Activated T-cell treated with anti-CD3 and anti-CD28 coated beads, Interleukin-2, amount 50 U/mL, for 48 hours (primary cell): Measurements from ENCODE around the gene DARS1.

Source experiments
- DNase-seq, 2 experiments: peaks; one replicate each; pipeline ENCODE4 v3.0.0-alpha.2; 2020

The DARS1 gene

GRCh38 chr2:135876066-135876711 lies 109.2 kb downstream of the DARS1 start, which contains the start of gene MCM6:
MCM6 (minus strand) TSS chr2:135876443; CDS start chr2:135876365, 78 bp downstream.
- peak; percentile 99 for DNase-seq

GRCh38 chr2:135875491-135876065 lies 109.8 kb downstream of the DARS1 start:
- DNase-seq, result peak; percentile 84 to 86

GRCh38 chr2:135874777-135875365 lies 110.6 kb downstream of the DARS1 start:
- peak; percentile 44 to 46 for DNase-seq

GRCh38 chr2:135870571-135870970 lies 114.9 kb downstream of the DARS1 start:
- DNase-seq, result peak; percentile 44 to 49

- no peak for DNase-seq
Measured at GRCh38 chr2:135863233-135863632, 122.2 kb downstream of the DARS1 start.

GRCh38 chr2:135862718-135863117 lies 122.7 kb downstream of the DARS1 start:
- no peak for DNase-seq
